GM04504 (cell line): Measurements from ENCODE around the gene MARCHF2.
A peak's percentile ranks its signal among the peaks of the same experiment; 100 is the strongest.

Experiments used
- DNase-seq: peaks from one replicate; pipeline ENCODE4 v3.0.0-alpha.2; 2012; ENCODE audit warnings: low read depth

The MARCHF2 gene

DNA sequence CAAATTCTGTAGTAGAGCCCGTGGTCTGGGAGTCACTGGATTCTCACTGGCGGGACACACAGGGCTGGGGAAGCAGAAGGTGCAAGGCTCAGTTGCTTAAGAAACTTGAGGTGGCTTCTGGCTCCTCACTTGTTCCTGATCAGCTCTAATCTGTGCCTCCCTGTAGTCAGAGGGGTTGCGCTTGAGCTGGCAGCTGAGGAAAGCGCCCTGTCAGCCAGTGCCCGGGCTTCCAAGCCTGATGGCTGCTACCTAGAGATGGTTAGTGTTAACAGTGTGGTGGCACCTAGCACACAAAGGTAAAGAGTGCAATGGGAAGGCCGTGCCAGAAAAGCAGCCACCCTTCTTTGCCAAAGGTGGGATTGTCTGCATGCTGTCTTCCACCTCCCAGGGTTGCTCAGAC is 40.5 kb downstream of the MARCHF2 start:
- no peak for DNase-seq

DNA sequence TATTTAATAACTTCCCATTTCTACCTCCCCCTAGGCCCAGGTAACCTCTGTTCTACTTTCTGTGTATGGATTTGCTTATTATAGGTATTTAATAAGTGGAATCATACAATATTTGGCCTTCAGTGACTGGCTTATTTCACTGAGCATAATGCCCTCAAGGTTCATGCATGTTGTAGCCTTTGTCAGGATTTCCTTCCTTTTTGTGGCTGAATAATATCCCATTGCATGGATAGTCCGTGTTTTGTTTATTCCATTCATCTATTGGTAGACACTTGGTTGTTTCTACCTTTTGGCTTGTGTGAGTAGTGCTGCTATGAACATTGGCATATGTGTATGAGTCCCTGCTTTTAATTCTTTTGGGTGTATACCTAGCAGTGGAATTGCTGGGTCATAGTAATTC is 41.1 kb downstream of the MARCHF2 start:
- no peak for DNase-seq

DNA sequence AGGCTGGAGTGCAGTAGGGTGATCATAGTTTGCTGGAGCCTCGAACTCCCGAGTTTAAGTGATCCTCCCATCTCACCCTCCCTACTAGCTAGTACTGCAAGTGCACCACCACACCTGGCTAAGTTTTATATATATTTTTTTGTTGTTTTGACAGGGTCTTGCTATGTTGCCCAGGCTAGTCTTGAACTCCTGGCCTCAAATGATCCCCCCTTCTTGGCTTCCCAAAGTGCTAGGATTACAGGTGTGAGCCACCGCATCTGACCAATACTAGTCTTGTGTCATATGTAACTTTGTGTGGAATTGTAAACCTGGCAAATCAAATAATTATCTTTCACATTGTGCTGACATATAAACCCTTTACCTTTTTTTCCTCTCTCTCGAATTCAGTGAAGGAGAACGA is 41.9 kb downstream of the MARCHF2 start:
- DNase-seq: no peak

DNA sequence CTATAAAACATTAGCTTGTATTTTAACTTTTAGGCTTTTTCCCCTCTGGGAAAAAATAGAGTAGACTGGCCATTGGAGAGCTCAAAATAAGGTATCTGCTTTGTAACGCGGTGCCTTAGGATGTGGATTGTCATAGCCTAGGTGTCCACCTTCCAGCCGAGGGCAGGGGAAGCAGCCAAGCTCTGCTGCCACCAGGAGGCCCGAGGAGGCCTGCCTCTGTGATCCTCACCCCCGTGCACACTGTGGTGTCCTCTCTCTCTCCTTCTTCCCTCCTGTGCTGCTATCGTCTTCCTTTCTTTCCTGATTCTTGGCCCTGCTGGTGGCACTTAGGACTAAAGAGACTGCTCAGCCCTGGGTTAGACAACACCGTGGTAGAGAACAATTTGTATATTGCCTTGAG is 43.0 kb downstream of the MARCHF2 start:
- DNase-seq: no peak

DNA sequence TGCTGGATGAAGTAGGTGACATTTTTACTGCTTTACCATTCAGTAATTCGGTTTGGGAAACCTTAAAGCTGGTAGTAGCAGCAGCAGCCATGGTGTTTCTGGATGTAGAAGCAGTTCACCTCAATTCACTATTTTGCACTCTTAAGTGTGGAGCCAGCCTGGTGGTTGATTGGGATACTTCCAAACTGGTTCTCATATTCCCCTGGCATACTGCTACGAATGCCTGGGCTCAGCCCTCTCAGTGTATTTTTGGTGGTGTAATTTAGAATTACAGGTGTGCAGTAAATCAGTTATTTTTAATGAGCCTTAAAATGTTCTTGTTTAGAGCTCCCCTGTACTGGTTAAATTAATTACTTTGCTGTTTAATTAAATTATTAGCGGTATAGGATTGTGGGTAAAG is 44.1 kb downstream of the MARCHF2 start:
- DNase-seq: no peak

DNA sequence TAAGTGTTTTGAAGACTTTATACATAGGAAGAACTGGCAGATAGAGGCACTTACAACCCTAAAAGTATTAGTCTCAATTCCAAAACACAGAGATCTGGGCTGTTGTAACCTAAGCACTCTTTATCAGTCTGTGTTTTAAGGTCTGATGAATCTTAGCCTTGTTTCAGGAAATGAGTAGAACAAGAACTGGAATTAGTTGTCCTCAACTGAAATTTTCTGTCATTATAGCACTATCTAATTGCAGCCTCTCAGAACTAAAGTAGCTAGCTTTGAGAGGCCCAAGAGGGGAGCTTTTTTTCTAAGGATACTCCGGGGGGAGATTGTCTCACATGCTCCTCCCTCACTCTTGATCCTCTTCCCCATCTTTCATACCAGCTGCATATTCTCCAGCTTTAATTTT is 44.7 kb downstream of the MARCHF2 start:
- no peak for DNase-seq

DNA sequence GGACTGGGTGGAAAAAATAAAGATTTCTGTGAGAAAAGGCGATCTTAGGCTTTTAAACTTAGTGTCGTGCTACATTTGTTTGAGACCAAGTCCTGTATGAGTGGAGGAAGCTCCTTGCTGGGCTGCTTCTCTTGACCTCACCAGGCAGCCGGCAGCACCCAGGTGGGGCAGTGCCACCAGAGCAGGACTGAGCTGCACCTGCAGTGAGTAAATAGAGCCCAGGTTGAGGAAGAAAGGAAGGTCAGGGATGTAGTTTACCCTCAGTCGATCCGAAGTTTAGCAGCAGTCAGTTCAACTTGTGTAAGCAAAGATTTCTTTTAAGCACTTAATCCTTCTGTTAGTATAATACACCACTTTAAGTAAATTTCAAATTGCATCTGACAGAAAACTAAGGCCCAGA is 45.3 kb downstream of the MARCHF2 start:
- DNase-seq: no peak

DNA sequence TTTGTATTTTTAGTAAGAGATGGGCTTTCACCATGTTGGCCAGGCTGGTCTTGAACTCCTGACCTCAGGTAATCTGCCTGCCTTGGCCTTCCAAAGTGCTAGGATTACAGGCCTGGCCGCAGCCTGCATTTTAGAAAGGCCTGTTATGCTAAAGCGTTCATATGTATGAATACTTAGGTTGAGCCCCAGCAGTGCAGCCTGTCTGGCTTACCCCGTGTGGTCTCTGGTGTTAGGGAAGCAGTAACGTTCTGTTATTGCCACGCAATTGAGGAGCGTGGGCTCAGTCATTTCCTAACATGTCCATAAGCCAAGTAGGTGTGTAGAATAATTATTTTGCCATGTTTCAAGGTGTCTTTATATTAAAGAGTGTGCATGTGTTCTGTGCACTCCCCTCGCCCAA is 46.0 kb downstream of the MARCHF2 start:
- DNase-seq: no peak

DNA sequence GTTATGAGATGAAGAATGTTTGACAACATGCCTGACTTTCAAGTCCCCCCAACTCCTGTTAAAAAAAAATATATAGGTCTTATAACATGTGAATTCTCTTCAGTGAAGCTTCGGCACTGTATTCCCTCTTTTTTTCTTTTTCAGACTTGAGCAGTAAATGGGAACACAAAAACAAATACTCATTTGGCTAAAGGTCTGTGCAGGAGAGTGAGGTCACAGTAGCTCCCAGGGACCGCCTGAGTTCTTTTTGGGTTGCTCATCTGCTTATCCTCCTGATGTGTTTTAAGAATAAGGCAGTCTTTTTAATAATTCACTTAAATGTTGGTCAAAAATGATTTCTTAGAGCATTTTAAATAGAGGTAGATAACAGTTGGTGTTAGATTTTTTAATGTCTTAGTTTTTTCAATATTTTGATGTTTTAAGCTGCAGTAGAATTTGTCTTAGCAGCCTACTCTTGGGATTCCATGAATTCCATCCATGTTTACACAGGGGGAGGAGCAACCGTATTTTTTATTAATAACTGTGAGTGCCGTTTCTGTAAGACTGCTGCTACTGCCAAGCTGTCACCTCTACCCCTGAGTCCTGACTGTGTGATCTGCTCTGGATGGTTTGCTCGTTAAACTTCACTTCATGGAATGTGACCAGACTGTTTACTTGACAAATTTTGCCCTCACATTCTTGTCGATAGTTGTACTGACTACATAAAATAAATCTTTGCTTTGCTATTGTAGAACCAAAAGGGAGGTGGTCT is 46.6 kb downstream of the MARCHF2 start:
- DNase-seq: peak; percentile 21

DNA sequence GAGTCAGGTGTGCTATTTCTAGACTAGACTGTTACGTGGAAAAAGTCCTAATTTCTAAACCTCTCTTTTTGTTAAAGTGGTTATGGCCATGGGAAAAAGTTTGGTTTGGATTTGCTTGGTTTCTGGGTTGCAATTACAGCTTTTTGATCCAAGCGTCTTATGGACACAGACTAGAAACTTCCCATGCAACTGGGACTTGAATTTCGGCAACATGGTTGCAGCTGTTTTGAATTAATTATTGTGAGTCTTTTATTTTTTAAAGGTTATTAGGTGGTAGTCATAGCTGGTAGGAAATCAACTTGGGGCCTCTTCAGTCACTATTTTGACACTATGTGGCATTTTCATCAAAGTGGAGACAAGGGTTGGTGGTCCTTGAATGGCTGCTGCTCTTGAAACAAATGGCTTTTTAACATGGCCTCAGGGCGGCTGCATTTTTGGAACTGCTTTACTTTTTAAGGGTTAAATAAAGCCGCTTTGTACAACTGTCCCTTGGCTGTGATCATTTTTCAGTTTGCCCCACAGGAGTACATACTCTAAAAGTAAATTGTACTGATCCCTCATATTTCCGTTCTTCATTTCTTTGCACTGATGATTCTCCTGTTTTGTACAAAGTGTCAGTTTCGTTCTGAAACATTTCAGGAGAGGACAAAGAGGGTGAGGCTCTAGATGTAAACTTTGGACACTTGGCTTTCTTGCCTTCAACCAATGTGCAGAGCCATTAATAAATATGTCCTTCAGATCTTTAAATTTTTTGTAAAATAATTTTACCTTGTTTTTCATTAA is 47.6 kb downstream of the MARCHF2 start:
- no peak for DNase-seq

DNA sequence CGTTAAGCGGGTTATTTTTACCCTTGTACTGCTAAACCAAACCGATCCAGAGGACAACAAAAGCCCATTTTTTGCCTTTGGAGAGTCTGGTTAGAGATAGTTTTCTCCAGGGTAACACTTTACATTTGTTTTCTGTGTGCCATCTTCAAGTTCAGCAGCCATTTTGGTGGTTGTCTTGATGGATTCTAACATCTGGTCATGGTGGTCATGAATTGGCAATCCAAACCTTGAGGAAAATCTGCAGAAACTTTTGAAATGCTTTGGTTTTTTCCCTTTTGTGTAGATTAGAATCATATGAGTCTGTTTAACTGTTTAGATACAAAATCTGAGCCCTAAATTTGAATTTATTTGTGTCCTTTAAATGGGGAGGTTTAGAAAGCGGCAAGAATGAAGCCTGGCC is 48.3 kb downstream of the MARCHF2 start:
- DNase-seq: no peak

DNA sequence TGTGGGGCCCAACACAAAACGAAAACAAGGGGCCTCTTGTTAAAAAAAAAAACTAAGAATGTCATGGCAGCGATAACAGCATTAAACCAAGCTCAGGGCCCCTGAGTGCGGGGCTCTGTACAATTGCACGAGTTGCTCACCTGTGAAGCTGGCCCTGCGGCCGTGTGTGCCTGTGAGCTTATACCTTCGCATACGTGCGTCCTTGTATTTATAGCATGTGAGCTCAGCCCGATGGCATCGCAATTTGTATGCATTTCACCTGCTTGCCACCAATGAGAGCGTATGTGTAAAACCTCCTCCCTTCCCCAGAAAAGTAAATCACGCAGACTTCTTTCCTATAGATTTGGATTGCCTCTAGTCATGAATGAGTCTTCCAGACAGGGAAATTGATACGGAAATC is 48.8 kb downstream of the MARCHF2 start:
- no peak for DNase-seq

DNA sequence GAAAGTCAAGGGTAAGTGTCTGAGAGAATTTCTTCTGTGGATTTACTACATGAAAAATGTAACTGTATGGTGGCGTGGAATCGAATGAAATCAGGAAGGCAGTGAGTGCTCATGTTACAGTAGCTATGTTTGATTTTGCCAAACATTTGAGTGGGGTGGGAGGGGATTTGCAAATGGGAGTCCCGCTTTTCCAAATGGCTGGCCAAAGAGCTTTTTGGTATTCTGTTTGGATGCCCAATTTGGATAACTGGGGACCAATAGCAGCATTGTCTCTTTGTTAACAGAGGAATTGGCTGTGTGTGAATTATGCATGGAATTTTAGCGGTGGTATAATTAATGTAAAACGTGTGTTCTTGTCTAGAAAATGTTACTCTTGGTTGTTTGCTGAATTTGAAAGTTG is 49.5 kb downstream of the MARCHF2 start:
- no peak for DNase-seq

DNA sequence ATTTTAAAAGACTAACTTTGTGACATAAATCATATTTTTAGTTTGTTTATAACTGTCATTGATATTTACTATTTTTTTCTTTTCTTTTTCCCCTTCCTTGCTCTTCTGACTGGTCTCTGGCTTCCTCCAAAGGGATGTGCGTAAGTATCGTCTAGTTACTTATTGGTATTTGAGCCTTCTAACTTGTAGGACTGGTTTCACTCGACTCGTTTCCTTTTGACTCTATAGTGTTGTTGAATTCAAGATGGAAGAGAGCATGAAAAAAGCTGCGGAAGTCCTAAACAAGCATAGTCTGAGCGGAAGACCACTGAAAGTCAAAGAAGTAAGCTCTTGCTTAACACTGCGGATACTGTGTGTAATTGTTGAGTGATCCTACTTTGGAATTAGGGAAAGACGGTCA is 50.3 kb downstream of the MARCHF2 start:
- DNase-seq: no peak

DNA sequence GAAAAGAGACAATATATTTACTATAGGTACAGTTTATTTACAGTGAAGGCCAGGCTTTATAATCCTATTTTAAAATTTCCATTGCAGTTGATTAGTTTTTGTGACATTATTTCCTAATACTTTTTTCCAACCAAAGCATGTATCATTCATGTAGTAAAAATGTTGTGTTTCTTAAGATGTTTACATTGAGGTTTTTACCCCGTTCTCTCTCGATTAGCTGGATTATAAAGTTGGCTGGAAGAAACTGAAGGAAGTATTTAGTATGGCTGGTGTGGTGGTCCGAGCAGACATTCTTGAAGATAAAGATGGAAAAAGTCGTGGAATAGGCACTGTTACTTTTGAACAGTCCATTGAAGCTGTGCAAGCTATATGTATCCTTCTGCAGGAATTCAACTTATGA is 52.9 kb downstream of the MARCHF2 start:
- no peak for DNase-seq

DNA sequence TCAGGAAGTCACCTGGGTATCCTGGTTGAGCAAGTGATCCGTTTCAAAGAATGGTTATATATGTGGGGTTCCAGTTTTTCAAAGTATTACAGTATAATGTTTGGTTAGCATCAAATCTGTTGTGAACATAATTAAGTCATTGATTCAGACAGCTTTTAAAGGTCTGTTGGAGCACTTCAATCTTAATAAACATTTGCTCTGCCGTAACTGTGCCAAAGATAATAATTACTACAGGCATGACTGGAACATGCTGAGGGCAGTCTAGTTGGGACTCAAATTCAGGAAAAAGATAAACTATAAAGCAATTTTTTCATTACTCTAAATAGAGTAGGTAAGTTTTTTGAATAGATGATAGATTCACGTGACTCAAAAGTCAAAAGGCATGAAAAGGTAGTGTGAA is 55.0 kb downstream of the MARCHF2 start:
- DNase-seq: no peak

DNA sequence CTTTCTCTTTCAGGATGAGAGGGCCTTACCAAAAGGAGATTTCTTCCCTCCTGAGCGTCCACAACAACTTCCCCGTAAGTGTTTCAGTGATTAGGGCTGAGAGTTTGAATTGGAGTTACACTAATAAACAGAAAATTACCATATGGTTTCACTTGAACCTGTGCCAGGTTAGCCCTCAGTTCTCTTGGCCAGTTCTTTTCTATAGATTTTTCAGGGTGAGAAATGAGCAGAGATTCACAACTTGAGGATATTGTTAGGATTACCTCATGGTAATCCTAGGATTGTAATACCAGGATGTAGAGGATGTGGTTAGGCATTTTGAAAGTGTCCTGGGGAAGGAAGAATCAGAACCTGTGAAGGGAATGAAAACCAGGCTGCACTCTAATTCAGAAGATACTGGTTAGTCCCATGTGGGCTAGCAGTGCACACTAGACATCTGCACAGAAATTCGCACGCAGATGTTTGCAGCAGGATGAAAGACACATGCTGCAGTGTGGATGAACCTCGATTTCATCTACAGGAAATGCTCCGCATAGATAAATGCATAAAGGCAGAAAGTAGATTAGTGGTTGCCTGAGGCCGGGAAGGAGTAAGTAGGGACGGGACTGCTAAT is 55.8 kb downstream of the MARCHF2 start:
- no peak for DNase-seq

DNA sequence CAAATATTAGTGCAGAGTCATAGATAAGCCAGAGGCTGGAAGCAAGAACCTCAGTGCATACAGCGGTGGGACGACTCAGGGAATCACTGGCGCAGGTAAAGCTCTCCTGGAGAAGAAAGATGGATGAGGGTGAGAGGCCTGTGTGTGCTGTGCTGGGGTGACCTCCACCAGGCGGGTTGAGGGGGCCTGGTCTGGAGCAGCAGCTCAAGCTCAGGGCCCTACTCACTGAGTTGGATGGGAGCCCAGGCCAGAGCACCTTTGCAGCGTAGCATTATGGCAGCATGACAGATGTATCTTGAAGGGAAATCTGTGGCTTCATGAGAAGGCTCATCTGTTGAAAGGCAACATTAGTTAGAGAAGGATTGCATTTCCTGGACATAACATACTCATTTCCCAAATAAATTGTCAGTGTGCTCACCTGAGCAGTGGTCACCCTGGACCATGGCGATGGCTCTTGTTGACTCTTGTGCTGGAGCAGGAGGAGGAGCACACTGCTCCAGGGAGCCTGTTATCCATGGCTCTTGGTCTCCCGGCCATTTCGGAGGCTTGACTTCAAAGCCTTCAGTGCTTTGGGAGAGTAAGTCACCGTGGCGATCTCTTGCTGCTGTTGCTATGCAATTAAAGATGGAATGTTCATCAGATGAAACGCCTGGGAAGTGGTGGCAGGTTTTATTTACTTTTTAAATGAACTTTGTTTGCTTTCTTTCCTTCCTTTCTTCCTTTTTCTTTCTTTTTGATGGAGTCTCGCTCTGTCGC is 56.7 kb downstream of the MARCHF2 start:
- no peak for DNase-seq

DNA sequence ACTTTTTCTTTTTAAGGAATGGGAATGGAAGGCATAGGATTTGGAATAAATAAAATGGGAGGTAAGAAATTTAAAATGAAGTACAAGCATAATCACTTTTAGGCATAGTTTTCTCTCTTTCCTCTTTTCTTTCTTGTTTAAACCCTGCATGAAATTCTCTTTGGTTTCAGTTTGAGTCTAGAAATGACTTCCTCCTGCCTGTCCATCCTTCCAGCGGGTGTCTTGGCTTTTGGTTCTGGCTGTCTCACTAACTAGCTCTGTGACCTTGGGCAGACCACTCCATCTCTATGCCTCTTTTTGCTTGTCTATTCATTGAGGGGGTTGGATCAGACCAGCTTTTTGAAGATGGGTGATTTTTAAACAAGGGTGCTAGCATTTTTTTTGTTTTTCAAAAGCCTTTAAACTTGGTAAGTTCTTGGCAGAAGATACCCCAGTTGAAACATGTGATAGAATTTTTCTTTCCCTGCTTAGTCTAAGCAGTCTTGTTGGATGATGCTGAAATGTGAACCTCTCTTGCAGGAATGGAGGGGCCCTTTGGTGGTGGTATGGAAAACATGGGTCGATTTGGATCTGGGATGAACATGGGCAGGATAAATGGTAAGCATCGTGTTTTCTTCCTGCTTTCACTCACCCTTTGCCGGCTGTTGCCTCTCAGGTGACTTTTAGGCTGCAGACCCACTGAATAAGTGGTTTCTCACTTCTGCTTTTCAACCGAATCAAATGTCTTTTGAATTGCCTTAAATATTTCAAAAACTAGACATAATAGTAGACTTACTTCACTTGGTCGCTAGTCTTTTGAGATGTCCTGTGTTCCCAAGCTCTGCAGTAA is 60.8 kb downstream of the MARCHF2 start:
- DNase-seq: no peak

DNA sequence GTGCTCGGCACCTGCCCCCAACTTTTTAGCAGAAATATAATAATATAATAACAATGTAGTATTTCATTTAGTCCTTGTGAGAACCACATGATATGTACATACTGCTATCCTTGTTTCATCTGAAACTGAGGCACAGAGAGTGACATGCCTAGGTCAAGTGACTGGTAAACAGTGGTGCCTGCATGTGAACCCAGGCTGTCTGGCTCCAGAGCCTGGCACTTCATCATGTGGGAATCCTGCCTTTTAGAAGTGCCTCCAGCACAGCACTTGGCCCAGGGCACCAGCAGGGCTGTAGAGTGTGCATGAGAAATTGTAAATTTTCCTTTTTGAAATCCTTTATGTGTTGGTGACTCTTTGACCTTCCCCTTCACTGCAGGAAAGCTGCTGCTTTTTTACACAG is 61.9 kb downstream of the MARCHF2 start:
- no peak for DNase-seq

DNA sequence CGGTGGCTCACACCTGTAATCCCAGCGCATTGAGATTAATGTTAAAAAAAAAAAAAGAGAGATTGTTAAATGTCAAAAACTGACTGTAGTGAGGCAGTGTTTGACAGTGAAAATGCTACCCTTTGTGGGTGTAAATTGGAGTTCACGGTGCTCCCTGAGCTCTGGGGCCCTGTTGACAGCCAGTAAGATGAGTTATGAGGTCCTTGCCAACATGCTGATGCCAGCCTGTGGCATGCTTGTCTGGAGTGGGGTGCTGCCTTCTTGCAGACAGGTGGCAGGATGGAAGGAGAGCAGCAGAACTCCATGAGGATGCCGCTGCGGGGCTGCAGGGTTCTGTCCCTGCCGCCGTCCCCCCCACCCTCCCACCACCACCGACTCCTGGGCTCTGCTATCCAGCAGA is 63.4 kb downstream of the MARCHF2 start:
- no peak for DNase-seq

DNA sequence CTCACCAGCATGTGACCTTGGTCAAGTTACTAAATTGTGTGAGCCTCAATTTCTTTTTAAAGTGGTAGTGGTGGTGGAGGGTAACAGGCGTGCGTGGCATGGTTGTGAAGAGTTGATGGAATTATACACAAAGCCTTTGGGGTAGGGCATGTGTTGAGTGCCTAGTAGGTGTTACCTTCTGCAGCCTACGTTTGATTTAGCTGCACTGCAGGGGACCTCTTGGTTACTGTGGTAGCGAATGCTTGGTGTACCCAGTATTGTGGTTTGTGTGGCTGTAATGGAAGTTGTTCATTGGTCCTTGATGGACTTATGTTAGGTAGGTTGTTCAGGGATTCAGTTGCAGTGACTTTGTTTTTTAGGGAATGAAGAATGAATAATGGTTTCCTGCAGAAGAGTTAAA is 64.8 kb downstream of the MARCHF2 start:
- no peak for DNase-seq
